Astrocyte of the cerebellum (primary cell): Measurements from ENCODE around the gene SDF4.
"Not testable (repeated sequence)": the region's sequence is repeated elsewhere in the genome, so short reads cannot be mapped to it uniquely, and the experiment has no call there.

Experiments
- DNase-seq: peaks from one replicate; pipeline ENCODE4 v3.0.0-alpha.2; 2011; ENCODE audit warnings: low read depth
- H3K4me3 ChIP-seq: 2 replicates; pipeline ENCODE4 v1.5.1; 2011; ENCODE audit warnings: mild to moderate bottlenecking, low read depth, low read length, moderate library complexity
- CTCF ChIP-seq: IDR thresholded peaks from 2 replicates; pipeline ENCODE4 v1.5.1; 2012; ENCODE audit warnings: low read length, low read depth, moderate library complexity, mild to moderate bottlenecking; ENCODE audit errors: missing control alignments
- in situ Hi-C: cut with HindIII; loops from 2 replicates; pipeline ENCODE4 v1.10.0; 2017; ENCODE audit warnings: low sequenced_read_pairs

The SDF4 gene

GRCh38 chr1:1178794-1179331 lies 52.9 kb downstream of the SDF4 start:
- TF ChIP-seq CTCF = no peak
- DNase-seq = no peak
- in situ Hi-C loops = no loop called here
- no peak overlapping the region for H3K4me3 ChIP-seq

DNA sequence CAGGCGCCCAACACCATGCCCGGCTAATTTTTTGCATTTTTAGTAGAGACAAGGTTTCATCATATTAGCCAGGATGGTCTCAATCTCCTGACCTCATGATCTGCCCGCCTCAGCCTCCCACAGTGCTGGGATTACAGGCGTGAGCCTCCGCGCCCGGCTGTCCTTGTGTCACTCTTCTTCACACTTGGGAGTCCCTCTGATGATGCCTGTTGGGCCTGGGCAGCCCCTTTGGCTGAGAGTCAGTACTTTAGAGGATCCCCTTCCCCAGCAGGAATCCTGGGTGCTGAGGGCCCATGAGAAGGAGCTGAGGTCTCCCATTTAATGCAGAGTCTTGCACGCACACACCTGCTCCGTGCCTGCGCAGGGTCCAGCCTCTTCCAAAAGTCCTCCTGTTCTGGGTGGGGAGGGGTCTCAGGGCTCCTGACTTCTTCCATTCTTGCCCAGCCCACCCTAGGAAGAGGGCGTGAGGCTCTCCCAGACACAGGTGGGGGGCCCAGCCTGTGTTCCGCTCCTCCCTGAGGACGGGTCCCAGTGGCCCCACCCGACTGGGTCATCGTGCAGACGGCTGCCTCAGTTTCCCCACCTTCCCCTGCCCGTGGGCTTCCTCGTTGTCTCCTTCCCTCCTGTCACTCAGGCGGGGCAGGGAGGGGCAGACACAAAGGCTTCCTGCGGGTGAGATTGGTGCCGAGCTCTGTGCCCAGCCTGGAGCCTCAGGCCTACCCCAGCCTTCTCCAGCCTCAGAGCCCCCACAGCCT lies 54.2 kb downstream of the SDF4 start:
- in situ Hi-C loops = no loop called here
- DNase-seq = no peak
- no peak for TF ChIP-seq CTCF
- H3K4me3 ChIP-seq = no peak overlapping the region

- in situ Hi-C loops = no loop called here
- no peak for TF ChIP-seq CTCF
- H3K4me3 ChIP-seq = no peak overlapping the region
- DNase-seq = no peak
These were observed 54.9 kb downstream of the SDF4 start for GRCh38 chr1:1176931-1177330.

- DNase-seq, in situ Hi-C loops, H3K4me3 ChIP-seq: not testable (repeated sequence)
These were observed 55.6 kb downstream of the SDF4 start for GRCh38 chr1:1176063-1176761.

DNA sequence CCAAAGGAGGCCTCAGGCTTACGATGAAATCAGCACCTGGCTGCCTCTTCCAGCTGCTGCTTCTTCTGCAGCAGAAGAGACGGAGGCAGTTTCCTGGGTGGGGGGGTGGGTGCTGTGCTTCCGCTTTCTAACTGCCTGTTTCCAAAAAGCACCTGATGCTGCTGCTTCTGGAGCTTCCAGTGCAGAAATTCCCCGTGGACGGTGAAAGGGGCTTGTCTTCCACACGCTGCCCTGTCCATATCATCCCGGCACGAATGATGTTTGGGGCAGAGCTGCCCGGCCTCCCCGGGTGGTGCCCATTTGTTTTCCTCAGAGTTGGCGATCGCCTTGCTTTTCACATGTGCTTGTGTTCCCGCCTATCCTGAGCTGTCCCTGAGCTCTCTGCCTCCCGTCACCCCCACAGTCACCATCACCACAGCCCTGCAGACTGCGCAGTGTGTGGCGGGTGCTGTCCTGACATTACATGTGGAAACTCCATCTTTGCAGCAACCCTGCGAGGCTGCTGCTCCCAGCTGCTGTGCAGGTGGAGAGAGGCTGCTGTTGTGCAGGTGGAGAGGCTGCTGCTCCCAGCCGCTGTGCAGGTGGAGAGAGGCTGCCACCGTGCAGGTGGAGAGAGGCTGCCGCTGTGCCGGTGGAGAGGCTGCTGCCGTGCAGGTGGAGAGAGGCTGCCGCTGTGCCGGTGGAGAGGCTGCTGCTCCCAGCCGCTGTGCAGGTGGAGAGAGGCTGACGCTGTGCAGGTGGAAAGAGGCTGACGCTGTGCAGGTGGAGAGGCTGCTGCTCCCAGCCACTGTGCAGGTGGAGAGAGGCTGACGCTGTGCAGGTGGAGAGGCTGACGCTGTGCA lies 56.4 kb downstream of the SDF4 start:
- in situ Hi-C loops = no loop called here

GRCh38 chr1:1173793-1174415 lies 57.9 kb downstream of the SDF4 start, which contains the start of gene TTLL10:
Gene TTLL10, plus strand, starts transcription at chr1:1173880. Its CDS starts 5,336 bp downstream, at chr1:1179216.
- in situ Hi-C loops = no loop called here
- no peak for DNase-seq
- no peak within 1 kb of the TSS for H3K4me3 ChIP-seq
- no peak for TF ChIP-seq CTCF

More for the DNA sequence above, 56.4 kb downstream of the SDF4 start:
- DNase-seq = no peak
- no peak overlapping the region for H3K4me3 ChIP-seq
- TF ChIP-seq CTCF = no peak
